8988T (cell line): ENCODE measurements around the gene MPO.

ENCODE experiments used
- DNase-seq: peaks from one replicate; pipeline ENCODE4 v3.0.0; 2011

Gene MPO

DNA sequence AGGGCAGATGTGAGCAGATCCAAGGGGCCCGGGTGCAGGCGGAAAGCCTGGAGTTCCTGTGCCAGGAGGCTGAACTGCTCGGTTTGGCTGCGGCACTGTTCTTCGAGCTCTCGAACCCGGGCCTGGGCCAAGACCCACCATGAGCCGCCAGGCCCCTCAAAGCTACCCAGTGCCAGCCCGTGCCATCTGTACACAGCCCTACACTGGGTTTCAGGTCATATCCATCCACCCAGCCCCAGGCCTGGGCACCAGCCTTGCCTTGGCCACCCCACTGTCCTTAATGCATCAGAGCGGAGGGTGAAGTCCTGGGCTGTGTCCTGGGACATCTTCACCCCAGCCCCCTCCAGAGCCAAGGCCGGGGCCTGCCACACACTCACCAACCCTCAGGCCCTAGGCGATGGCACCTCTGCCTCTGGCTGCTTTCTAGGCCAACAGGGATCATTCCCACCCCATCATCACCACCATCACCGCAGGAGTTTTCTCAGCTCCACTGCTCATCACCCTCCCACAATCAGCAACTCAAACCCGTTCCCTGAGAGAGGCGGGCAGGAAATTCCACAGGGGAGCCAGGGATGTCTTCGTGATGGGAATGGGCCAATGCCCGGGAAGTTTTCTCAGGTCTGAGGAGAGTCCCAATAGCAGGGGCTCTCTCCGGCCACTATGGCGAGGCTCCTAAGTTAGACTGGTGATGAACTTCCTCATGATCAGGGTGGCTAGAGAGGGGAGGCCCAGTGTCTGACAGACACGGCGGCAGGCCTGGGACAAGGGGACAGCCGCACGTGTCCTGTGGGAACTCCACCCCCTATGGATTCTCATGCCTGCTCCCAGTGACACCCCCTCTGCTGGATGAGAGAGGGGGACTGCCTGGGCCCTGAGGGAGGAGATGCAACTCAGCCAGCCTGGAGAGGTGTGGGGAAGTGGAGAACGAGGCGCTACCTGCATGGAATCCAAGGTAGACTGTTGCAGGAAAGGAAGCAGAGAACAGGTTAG lies 38.7 kb upstream of the MPO start:
- no peak for DNase-seq

DNA sequence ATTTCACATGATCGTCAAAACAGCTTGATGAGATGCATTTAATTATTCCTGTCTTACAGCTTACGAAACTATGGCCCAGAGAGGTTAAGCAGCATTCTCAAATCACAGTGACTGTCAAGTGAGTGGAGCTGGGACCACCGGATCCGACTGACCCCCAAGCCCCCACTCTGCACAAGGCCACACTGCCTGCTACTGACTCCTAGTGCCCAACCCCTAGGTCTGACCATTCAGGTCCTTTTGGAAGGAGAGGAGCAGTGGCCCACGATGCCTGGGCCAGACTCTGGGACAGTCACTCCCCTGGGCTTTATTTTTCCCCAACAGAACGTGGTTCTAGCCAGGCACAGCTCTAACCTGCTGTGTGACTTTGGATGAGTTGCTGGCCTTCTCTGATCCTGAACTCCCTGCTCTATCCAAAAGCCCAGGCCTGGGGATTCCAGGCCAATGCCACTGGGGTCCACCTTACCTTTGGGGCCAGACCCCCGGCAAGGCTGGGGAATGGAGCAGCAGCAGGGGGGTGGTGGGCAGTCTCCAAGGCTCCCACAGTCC lies 38.0 kb upstream of the MPO start:
- peak; percentile 3 for DNase-seq

DNA sequence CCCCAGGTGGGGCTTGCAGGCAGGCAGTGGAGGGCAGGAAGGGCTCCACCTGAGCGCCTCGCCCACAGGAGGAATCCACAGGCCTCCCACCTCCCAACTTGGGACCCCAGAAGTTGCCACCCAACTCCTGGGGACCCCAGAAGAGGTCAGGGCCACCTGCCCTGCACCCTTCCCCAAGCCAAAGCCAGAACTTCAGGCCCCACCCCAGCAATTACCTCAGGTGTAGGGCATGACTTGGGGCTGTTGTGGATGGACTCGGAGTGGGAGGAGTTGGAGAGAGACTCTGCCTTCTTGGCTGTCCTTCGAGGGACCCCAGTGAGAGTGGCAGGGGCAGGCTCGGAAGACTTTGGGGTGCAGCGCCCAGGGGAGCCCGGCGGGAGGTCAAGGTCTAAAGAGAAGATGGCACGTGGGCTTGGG lies 37.3 kb upstream of the MPO start:
- peak; percentile 5 for DNase-seq

DNA sequence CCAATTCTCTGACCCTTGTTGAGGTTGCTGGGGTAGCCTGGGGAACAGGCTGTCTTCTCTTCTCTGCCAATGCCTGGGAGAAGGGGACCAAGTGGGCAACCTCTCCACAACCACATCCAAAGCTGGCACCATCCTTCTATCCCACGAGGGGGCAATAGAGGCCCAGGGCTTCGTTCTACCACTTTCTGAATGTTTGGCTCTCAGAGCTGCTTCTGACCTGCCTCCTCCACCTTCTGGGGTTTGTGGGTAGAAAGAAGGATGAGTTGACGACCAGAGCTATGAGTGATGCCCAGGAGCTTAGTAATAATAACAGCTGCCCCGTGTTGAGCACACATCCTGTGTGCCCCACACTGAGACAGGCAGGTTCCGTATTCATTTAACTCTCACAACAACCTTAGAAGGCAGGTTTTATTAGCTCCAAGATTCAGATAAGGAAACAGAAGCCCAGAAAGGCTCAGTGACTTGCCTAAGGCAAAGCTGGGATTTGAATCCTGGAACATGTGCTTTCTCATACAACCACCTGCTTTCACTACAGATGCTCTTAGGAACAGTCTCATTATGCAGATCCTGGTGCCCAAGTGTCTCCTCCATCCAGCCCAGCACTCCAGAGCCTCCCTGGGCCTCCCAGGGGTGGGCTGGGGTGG lies 36.8 kb upstream of the MPO start:
- DNase-seq, result peak; percentile 71

DNA sequence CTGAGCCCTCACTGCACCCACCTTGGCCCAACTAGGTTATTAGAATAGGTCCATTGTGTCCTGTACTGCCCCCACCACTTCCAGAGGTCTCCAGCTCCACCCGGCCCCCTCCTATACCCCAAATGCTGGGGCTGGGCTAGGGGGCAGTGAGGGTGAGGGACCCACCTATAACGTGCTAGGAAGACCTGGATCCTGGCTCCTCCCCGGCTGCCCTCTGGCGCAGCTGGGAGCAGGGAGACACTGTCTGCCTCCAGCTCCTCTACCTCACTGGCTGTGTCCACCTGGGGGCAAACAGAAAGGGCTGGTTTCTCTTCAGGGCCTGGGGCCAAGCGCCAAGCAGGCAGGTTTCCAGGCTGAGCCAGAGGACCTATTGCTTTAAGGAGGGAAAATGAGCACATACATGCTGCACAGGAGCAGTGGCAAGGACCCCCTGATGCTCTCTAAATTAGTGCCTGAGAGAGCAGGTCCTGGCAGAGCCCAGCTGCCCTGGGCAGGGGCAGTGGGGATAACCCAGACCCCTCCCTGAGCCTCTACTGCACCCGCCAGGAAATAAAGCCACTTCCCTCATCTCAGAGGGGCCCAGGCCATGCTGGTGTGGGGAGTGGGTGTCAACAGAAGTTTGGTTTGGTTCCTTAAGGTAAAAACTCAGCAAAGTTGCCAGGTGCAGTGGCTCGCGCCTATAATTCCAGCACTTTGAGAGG lies 35.7 kb upstream of the MPO start:
- DNase-seq, result peak; percentile 7

DNA sequence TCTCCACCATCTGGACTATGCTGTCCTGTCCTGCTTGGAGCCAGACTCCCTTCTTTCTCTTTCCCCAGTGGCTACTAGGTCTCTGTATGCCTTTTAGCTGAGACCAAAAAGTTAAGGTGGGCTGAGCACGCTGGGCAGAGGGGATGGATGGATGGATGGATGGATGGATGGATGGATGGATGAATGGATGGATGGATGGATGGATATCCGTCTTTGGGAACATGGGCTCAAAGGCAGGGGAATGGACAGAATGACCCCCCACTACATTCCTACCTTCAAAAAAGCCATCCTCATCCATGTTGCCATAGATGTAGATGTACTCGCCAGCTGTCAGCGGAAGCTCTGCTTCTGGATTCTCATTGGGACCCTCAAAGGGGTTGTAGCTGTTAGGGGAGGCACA lies 35.0 kb upstream of the MPO start:
- no peak for DNase-seq

DNA sequence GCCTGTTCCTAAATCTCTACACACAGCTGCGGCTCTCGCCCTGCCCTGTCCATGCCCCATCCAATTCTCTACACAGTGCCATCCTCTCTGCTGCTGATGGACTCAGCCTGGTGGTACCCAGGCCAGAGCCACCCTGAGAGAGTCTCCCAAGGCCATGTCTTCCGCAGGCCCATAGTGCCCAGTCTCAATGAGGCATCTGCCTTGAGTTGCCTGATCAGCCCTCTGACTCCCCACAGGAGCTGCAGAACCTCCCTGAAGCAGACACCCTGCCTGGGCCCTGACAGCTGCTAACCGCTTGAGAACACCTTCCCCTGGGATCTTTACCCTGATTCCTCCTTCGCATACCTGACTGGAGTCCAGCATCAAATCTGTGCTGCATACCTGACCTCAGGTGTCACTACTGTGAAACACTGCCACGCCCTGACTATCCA lies 34.6 kb upstream of the MPO start:
- peak; percentile 4 for DNase-seq

DNA sequence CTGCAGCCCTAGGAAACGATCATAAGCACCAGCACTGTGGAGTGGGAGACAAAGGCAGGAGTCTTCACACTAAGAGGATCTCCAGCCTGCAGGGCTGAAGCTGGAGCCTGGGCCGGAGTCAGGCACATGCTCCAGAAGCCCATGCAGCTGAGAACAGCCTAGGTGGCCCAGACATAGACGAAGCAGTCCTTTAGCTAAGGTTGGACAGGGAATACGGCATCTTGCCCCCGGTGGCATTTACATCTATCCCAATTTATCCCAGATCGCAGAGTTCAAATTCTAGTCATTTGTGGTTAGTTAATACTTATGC lies 33.9 kb upstream of the MPO start:
- DNase-seq, result no peak

DNA sequence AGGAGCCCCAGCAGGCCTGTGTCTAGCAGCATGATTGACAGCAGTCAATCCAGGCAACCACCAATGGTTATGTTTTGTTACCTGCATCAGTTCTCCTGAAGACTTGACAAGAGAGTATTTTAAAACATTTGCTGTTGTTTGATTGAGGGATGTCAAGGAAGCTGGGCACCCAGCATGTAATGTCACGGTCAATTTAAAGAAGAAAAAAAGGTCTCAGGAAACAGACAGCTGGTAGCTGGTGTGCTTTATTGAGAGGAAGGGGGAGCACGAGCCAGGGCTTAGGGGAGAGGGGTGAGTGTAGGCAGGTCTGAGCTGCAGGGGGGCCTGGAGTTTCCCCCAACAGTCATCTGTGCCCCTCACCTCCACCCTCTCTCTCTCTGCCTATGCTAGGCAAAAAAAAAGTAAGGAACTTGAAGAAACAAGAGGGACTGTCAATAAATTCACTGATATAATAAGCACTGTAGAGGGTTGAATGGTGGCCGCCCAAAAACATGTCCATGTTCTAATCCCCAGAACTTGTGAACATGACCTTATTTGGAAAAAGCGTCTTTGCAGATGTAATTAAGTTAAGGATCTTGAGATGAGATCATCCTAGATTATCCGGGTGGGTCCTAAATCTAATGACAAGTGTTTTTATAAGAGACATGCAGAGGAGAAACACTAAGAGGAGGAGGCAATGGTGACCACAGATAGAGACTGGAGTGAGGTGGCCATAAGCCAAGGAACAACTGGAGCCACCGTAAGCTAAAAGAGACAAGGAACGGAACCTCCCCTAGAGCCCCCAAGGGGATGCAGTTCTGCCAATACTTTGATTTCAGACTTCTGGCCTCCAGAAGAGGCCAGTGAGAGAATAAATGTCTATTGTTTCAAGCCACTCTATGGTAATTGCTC lies 33.3 kb upstream of the MPO start:
- peak; percentile 7 for DNase-seq

DNA sequence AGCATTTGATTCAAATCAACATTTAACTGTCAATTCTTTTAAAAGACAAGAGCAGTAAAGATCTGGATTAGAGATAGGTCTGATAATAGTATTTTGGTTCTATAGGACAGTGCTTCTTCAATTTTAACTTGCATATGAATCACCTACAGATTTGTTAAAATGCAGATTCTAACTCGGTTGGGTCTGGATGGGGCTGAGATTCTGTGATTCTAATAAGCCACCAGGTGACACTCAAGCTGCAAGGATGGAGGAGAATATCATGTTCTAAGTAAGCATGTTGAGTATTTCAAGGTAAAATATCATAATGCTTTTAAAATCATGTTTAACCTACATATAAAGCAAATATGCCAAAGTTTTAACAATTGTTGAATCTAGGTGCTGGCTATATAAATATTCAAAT lies 32.1 kb upstream of the MPO start:
- DNase-seq, result no peak

DNA sequence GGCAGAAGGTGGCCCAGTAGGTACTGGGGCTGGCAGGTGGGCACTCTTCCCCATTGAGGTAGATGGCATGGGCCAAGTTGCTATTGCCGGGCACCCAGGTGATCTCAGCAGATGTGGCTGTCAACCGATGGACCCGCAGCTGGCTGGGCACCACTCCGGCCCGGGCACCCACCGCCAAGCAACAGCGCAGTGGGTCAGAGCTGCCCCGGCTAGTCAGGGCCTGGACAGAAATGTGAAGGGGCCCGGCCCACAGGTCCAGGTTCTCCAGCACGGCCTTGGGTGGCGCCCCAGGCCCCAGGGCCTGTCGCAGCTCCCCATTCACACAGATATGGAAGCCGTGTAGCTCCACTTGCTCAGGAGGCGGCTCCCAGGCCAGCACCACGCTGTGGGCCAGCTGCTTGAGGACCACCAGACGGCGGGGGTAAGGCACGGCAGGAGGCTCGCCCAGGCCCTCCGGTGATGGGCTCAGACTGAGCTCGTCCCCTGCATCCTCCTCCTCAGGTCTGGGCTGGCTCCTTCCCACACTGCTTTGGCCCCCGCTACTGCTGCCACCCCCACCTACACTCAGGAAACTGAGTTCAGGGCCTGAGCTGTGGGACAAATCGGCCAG lies 31.4 kb upstream of the MPO start:
- DNase-seq, result no peak

DNA sequence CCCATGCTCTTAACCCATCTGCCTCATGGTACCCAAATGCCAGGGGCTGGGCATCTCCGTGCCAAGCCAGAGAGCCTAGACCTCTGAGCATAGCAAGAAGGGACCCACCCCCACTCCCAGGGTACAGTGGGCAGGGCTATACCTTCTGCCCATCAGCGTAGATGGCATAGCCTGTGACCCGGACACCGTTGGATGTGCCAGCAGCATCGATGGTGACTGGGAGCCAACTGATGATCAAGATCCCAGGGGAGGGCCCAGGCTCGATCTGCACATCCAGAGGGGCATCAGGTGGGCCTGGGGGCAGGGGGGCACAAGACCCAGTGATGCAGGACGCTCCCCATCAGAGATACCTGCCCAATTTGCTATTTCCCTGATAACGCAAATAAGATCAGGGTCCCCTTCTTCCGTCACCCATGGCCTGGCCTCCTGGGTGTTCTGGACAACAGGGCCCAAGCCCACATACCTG lies 30.7 kb upstream of the MPO start:
- no peak for DNase-seq

DNA sequence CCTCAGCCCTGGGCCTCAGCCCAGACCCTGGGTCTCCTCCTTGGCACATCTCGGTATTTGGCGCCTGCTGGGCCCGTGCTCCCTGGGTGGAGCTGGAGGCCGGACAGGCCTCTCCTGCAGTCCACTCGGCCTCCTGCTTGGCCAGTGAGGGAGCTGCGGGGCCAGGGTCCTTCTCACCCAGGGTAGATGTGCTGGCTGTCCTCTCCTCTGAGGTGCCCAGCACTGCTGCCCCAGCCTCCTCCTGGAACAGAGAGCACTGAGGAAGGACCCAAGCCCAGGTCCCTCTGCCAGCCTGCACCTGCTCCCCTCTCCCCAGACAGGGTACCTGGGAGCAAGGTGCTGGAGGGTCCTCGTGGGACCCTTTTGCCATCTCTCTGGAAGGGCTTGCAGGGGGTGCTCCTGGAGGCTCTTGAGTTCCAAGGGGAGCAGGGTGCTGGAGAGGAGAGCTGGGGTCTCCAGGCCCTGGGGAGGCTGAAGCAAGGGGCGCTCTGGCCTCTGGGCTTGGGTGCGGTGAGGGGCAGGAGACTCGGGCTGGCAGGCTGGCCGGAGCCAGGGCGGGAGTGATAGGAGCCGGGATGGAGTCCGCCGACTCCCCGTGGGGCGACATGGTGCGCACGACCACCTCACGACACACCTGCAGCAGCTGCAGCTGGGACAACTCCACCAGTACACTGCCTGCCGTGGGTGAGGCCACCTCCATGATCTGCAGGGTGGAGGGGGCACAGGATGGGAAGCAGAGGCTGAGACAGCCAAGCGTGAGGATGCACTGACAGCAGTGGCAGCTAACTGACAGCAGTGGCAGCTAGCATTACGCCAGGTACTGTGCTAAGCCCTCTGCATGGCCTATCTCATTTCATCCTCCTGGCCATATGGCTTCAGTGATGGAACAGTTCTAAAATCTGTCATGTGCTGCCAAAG lies 30.0 kb upstream of the MPO start:
- peak; percentile 5 for DNase-seq

DNA sequence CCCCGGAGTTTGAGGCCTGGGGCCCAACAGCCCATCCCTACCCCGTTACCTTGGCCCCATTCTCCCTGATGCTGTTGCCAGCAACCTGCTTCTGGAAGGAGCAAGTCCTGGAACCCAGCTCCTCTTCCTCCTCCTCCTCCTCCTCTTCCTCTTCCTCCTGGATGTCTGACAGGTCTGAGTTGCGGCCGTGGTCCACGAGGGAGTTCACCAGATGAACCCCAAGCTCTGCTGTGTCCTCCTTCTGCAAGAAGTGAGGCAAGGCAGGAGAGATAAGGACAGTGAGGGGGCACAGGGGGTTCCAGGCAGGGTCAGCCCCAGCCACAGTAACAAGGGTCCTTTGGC lies 29.2 kb upstream of the MPO start:
- DNase-seq, result no peak

DNA sequence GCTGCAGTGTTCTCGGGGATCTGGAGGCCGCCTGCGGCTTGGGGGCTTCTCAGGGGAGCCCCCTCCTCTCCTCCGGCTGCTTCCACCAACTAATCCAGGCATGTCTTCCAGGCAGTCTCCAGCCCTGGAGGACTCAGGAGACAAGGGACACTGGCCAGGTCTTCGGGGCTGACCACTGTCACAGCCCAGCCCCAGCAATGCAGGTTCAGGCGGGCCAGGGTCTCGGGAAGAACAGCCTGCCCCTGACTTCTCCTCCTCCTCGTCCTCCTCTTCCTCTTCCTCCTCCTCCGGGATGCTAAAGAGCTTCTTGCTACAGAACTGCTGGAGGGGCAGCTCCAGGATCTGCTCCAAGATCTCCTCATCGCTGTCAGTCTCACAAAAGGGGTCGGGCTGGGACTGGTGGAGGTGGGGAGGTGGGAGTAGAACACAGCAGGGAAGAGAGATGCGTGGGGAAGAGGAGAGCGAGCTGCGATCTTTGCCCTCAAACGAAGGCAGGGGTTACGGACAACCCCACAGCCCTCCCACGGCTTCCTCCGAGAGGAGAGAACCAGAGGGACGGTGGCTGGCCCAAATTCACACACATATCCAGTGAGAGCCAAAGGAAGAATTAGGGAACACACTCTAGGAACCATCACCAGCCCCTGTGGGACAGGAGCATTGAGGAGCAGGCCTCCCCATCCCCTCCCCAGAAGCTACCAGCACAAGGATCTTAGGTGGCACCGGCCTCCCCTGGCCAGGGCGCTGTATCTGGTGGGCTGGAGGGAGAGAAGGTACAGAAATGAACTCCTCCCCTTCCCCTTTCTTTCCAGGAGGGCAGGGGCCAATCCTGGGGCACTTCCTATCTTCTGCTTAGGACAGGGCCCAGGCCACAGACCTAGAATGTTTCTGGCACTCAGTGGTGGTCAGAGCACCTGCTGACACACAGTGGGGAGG lies 28.5 kb upstream of the MPO start:
- DNase-seq, result no peak

DNA sequence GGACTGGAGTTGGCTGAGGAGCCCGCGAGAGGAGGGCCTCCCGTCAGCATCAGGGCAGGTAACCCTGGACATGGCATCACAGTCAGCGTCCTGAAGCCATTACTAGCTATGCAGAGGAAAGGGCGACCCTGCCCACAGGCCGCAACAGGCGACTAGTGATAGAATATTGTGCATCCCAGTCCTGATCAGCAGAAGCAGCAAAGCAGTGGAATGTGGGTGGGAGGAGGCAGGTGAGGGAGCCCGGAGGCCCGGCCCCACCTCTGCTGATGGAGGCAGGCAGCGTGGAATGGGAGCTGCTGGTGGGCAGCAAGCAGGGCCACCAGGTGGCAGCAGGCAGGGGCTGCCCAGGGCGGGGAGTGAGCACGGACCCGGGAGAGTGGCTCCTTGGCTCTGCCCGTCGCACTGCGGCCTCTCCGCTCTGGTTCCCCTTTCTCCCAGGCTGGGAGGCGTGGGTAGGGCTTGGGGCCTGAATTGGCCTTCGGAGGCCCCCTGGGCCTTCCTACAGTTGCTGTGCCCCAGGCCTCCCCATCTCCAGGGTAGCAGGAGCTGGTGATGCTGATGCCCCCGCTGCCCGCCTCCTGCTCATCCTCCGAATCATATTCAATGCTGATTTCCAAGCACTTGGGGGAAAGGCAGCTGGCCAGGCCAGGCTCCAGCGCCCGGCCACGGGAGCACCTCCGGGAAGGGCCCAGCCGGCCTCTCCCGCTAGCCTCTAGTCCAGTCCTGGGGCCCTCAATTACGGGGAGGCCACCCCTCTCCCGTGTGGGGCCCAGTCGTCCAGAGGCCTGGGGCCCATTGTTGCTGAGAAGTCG lies 27.6 kb upstream of the MPO start:
- peak; percentile 76 for DNase-seq

DNA sequence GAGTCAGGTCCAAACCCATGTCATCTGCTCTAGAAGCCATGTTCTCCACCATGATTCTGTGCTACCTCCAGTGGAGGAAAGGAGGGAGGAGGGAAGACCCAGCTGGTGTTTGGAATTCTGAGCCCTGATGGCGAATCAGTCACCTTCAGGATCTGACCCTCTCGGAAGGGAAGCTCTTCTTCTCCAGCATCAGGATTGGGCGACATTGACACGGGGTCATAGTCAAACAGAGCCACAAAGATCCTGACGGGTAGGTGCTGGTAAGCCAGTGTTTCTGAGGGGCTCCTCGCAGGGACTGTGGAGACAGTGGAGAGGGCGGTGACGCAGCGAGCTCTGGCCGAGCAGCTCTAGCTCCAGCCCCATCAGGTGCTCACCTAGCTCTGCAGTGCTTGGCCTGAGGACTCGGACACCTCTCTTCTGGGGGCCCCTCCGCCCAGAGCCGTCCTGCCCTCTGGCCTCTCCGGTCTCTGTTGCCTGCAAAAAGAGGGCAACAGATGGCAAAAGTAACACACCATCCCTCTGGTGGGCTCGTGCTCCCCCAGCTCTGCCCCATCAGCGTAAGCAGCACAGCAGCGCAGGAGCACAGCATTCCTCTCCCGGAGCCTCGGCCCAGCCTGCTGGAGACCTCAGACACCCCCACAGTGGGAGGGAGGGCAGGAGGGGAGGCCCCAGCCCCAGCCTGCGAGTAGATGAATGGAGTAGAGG lies 26.9 kb upstream of the MPO start:
- DNase-seq, result no peak
